ENCODE results near the gene GGN.
A peak's percentile ranks its signal among the peaks of the same experiment; 100 is the strongest.

GGN gene, protein sequence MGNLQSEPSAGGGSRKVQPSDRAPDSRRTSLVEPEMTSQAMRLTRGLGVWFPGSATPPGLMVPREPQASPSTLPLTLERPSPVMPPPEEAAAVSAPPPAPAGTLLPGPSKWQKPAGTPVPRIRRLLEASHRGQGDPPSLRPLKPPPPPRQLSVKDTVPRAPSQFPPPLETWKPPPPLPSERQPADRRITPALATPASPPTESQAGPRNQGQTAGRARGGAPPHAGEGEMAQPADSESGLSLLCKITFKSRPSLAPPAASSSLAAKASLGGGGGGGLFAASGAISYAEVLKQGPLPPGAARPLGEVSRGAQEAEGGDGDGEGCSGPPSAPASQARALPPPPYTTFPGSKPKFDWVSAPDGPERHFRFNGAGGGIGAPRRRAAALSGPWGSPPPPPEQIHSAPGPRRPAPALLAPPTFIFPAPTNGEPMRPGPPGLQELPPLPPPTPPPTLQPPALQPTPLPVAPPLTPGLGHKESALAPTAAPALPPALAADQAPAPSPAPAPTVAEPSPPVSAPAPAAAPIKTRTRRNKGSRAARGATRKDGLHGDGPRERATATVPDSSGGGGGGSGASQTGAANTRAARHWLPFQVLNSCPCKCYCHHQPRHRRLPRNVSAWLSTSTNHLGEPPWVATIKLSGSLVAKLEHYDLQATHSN

DNA sequence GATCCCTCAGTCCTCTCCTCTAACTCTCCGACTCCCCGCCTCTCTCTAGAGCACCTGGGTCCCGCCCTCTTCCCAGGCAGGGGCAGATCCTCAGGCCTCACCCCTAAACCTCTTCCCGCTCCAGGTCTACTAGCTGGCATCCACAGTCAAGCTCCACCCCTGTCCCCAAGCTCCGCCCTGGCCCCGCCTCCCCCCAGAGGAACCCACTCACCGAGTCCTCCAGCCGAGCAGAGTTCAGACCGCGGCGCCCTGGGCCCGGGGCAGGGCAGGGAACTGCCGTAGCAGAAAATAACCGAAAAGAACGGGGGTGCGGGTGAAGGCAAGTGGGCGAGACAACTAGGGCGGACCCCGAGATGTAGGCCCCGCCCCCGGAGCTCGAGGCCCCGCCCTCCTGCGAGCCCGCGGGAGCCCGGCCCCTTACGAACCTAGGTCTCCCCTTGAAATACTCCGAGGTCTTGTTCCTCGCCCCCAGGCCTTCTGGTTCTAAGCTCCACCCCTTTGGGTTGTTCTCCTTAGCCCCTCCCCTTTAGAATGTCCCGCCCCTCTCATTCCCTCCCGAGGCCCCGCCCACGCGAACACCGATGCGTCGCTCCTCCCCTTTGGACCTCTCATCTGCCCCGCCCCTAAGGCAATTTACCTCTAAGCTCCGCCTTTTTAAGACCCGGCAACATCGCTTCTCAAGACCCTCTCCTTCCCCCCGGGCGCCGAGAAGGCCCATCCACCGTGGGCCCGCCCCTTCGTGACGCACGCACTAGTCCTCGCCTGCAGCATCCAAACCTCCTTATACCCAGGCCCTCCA lies at the start of gene GGN:
TSS of gene GGN (minus strand) at position 485 of the 799 bp plus-strand sequence. CDS start 773 bp downstream, outside the sequence.
- DNase-seq (ENCODE audit: low read depth), result peak; percentile 80

- no peak for DNase-seq (ENCODE audit: low read depth)
These were observed 49.5 kb upstream of the GGN start for GRCh38 chr19:38437295-38437694.

DNA sequence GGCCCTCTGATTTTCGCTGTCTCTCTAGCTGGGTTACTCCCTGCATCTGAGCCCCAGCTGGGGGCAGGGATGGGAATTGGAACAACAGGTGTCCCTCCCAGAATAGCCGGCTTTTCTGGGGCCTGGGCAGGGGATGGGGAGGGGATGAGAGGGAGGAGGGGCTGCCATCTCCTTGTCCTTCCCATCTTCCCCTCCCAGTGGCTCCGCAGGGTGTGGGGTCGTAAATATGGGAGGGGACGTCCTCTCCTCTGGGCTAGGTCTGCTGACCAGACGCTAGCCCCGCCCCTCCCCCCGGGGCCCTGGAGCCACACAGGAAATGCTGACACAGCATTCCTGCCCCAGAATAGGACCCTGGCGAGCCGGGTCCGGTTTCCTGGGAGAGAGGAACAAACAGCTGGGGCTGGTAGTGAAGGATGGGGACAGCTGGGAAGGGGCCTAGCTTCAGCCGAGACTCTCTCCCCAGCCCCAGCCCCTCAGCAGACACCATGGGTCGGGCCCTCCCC lies 46.8 kb upstream of the GGN start:
- DNase-seq (ENCODE audit: low read depth), result no peak

DNA sequence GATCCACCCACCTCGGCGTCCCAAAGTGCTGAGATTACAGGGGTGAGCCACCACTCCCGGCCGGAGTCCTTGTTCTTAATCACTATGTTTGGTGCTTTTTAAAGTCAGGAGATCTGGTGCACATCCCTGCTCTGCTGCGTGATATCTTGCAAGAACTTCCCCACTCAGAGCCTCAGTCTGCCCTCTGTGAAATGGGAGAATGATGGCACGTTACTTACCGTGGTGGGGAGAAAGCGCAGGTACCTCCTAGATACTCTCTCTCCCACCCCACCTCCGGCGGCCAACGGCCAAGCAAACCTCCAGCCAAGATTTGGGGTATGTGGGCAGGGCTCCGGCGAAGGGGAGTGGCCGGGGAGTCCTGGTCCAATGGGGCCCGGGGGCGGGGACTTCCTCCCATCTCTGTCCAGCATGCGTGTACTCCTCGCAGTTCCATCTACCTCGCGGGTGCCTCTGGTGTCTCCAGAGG lies 45.5 kb upstream of the GGN start, which contains the start of gene RYR1:
TSS of gene RYR1 (plus strand) at position 424 of the 466 bp plus-strand sequence. CDS start 139 bp downstream, outside the sequence.
- peak; percentile 57 for DNase-seq (ENCODE audit: low read depth)

DNA sequence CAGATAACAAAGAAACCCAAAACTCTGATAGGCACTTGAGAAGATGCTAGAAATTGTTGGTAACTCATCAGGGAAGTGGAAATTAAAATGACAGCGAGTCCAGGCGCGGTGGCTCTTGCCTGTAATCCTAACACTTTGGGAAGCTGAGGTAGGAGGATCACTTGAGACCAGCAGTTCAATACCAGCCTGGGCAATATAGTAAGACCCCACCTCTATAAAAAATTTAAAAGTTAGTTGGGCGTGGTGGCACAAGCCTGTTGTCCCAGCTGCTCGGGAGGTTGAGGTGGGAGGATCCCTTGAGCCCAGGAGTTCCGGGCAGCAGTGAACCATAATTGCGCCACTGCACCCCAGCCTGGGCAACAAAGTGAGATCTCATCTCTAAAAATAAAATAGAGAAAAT lies 43.1 kb upstream of the GGN start:
- DNase-seq (ENCODE audit: low read depth), result no peak

GRCh38 chr19:38429811-38430156 lies 42.0 kb upstream of the GGN start:
- no peak for DNase-seq (ENCODE audit: low read depth)

DNA sequence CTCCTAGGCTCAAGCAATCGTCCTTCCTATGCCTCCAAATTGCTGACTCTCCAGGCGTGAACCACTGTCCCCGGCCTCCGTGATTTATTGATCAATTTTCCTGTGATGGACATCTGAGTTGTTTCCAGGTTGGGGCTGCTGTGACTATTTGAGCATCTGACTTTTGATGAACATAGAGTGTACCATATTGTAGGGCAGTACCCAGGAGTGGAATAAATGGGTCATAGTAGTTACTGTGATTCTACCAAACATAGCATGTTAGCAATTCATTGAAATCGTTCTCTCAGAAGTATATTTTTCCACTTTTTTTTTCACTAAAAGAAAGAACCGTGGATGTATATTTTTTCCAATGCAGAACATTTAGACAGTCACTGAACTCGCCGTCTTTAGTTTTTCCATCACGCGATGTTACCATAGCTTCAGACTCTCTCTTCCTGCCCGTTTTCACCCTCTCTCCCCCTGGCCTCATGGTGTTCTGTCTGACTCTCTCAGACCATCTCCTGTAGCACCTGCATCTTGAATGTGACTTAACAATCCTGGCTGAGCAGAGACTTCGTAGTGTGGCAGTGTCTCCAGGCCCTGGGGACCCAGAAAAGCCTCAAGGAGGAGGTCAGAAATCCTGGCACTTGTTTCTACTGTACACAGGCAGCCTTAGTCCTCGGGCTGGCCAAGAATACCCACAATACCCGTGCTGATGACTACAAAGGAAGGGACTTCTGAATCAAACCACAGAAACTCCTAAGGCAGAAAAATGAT lies 41.4 kb upstream of the GGN start:
- no peak for DNase-seq (ENCODE audit: low read depth)

DNA sequence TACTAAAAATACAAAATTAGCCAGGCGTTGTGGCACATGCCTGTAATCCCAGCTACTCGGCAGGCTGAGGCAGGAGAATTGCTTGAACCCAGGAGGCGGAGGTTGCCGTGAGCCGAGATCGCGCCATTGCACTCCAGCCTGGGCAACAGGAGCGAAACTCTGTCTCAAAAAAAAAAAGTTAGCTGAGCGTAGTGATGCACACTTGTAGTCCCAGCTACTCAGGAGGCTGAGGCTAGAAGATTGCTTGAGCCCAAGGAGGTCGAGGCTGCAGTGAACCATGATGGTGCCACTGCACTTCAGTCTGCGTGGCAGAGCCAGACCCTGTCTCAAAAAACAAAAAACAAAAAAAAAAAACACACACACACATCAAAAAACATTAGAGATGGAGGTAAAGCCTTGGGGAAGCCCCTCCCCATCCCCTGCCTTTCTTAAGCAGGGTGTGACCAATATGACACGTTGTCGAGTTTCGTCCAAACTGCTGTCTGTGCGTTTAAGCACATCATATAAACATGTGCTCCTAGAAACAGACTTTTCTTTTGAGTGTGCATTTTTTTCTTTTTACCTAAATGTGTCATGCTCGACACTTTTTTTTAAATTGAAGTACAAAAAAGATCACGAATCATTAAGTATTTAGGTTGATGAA lies 39.3 kb upstream of the GGN start:
- DNase-seq (ENCODE audit: low read depth), result peak; percentile 31

- DNase-seq (ENCODE audit: low read depth), result peak; percentile 53
These were observed 38.1 kb upstream of the GGN start, which contains the start of gene RASGRP4 for GRCh38 chr19:38425810-38426466. Gene RASGRP4, minus strand, starts transcription at chr19:38426219. Its CDS starts 128 bp downstream, at chr19:38426091.

DNA sequence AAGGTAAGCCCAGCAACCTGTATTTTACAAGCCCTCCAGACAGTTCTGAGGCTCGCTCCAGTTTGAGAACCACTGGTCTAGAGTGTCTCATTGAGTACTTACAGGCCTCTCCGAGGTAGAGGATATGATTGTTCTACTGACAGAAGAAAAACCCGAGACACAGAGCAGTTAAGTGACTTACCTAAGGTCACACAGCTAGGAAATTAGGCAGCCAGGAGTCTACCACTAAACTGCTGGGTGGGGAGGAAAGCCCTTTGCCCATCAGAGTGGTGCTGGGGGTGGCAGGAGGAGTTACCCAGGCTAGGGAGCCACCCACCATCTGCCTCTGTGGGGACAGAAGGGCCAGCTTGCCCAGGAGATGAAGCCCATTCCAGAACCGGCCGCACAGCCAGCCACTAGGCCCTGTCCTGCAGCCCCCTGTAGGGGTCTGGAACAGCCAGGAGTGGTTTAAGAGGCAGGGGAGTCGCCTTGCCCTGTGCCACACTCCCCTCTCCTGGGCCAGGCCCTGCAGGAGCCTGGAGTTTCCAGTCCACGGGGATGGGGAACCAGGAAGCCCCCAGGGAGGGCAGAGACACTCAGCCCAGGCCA lies 37.5 kb upstream of the GGN start:
- DNase-seq (ENCODE audit: low read depth), result no peak

DNA sequence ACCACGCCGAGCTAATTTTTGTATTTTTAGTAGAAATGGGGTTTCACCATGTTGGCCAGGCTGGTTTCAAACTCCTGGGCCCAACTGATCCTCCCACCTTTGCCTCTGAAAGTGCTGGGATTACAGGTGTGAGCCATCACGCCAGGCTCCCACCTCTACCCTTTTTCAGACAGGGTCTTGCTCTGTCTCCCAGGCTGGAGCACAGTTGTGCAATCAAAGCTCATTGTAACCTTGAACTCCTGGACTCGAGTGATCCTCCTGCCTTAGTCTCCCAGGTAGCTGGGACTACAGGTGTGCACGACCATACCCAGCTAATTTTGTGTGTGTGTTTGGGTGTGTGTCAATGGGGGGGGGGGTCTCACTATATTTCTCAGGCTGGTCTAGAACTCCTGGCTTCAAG lies 36.4 kb upstream of the GGN start:
- no peak for DNase-seq (ENCODE audit: low read depth)

DNA sequence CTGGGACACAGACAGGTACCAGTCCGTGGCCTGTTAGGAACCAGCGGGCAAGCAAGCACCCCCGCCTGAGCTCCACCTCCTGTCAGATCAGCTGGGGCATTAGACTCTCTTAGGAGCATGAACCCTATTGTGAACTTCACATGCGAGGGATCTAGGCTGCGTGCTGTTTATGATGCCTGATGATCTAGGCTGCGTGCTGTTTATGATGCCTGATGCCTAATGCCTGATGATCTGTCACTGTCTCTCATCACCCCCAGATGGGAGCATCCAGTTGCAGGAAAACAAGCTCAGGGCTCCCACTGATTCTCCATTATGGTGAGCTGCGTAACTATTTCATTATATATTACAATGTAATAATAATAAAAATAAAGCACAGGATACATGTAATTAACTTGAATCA lies 34.6 kb upstream of the GGN start:
- DNase-seq (ENCODE audit: low read depth), result no peak

- DNase-seq (ENCODE audit: low read depth), result no peak
These were observed 34.0 kb upstream of the GGN start for GRCh38 chr19:38421856-38422255.

- DNase-seq (ENCODE audit: low read depth), result no peak
These were observed 33.1 kb upstream of the GGN start for GRCh38 chr19:38420935-38421334.

GRCh38 chr19:38417544-38418506 lies 30.0 kb upstream of the GGN start:
- peak; percentile 57 for DNase-seq (ENCODE audit: low read depth)

- no peak for DNase-seq (ENCODE audit: low read depth)
These were observed 29.3 kb upstream of the GGN start for GRCh38 chr19:38417146-38417543.

GRCh38 chr19:38413416-38413815 lies 25.6 kb upstream of the GGN start:
- no peak for DNase-seq (ENCODE audit: low read depth)

DNA sequence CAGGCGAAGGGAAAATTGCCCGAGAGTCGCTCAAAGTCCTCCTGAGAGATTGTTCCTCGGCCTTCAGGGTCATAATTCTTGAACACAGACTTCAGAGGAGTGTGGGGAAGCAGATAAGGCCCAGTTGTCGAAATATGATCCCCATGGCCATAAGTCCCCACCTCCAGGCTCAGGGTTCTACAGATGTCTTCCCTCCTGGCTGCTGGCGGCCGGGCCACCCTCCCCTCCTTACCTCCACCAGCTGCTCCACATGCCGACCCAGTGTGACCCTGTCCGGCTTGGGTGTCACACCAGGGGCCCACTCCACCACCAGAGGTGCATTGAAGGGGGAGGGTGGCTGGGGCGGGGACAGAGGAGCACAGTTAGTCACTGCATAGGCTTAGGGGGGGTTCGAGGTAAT lies 25.1 kb upstream of the GGN start:
- no peak for DNase-seq (ENCODE audit: low read depth)

GRCh38 chr19:38412491-38412890 lies 24.7 kb upstream of the GGN start:
- no peak for DNase-seq (ENCODE audit: low read depth)

Measured in activated T-cell treated with anti-CD3 and anti-CD28 coated beads for 48 hours (primary cell).